GM23338 (cell line): ENCODE results near the gene TBL3.

Experiments used
- CREB1 ChIP-seq: fragments of 250-450 bp; sonication (Bioruptor Pico); IDR thresholded peaks from 2 replicates; pipeline ENCODE4 v1.5.0; 2020; ENCODE audit warnings: low read depth, mild to moderate bottlenecking, moderate library complexity
- EZH2 ChIP-seq: fragments of 200-600 bp; sonication (generic); IDR thresholded peaks from one replicate; pipeline ENCODE4 v1.8.0; 2017; ENCODE audit warnings: antibody characterized with exemption, mild to moderate bottlenecking, low read depth; ENCODE audit not compliant: unreplicated experiment
- EZH2phosphoT487 ChIP-seq: fragments of 200-600 bp; sonication (generic); IDR thresholded peaks from one replicate; pipeline ENCODE4 v1.8.1; 2018; ENCODE audit warnings: antibody characterized with exemption; ENCODE audit not compliant: unreplicated experiment
- JUNB ChIP-seq: IDR thresholded peaks from one replicate; pipeline ENCODE4 v1.6.1; 2016; ENCODE audit warnings: antibody characterized with exemption; ENCODE audit not compliant: unreplicated experiment
- POLR2AphosphoS5 ChIP-seq: IDR thresholded peaks from 2 replicates; pipeline ENCODE4 v1.6.1; 2016; ENCODE audit warnings: antibody characterized with exemption, low read depth
- STAT1 ChIP-seq: IDR thresholded peaks from one replicate; pipeline ENCODE4 v1.6.1; 2016; ENCODE audit warnings: antibody characterized with exemption; ENCODE audit not compliant: unreplicated experiment
- ZNF114 ChIP-seq: fragments of 250-450 bp; sonication (Bioruptor Pico); IDR thresholded peaks from 2 replicates; pipeline ENCODE4 v1.5.0; 2020; ENCODE audit warnings: mild to moderate bottlenecking, moderate library complexity
- ZNF331 ChIP-seq: fragments of 250-450 bp; sonication (Bioruptor Pico); IDR thresholded peaks from 2 replicates; pipeline ENCODE4 v1.5.0; 2020; ENCODE audit warnings: low read depth, mild to moderate bottlenecking, moderate library complexity
- TF ChIP-seq, protein P1 (sequence below), 2 experiments: fragments of 200-600 bp in 1 of 2; sonication (generic) in 1 of 2; conservative IDR thresholded peaks; 2 replicates each; pipeline versions ENCODE4 v1.5.1 to v1.6.1; 2016 to 2017; ENCODE audit warnings: antibody characterized with exemption in 2 of 2, low read depth in 2 of 2, mild to moderate bottlenecking in 2 of 2, moderate library complexity in 1 of 2
- TF ChIP-seq, protein P2 (sequence below): IDR thresholded peaks from one replicate; pipeline ENCODE4 v1.6.1; 2018; ENCODE audit warnings: antibody characterized with exemption; ENCODE audit not compliant: unreplicated experiment
- TF ChIP-seq, protein P3 (sequence below): IDR thresholded peaks from 2 replicates; pipeline ENCODE4 v1.6.1; 2016; ENCODE audit warnings: antibody characterized with exemption

DNA sequence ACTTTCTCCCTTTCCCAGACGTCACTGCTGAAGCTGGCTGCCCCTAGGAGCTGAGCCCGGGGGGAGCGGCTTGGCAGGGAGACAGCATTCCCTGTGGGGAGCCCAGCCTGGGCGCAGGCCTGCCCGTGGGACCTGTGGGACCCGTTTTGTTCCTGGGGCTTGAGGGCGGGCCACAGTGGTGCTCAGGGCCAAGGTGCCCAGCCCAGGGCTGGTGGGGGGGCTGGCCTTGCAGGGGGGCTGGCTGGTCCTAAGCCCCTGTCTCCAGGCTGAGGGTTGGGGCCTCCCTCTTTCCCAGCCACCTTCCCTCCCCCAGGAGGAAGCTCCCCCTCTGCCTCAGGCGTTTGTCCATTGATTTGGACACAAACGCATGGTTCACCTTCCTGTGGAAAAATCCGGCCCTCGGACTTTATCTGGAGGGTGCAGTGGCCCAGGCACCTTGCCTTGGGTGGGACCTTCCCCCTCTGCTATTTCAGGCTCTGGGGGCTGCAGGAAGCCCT lies 59.3 kb downstream of the TBL3 start:
- TF ChIP-seq, protein P1, sequence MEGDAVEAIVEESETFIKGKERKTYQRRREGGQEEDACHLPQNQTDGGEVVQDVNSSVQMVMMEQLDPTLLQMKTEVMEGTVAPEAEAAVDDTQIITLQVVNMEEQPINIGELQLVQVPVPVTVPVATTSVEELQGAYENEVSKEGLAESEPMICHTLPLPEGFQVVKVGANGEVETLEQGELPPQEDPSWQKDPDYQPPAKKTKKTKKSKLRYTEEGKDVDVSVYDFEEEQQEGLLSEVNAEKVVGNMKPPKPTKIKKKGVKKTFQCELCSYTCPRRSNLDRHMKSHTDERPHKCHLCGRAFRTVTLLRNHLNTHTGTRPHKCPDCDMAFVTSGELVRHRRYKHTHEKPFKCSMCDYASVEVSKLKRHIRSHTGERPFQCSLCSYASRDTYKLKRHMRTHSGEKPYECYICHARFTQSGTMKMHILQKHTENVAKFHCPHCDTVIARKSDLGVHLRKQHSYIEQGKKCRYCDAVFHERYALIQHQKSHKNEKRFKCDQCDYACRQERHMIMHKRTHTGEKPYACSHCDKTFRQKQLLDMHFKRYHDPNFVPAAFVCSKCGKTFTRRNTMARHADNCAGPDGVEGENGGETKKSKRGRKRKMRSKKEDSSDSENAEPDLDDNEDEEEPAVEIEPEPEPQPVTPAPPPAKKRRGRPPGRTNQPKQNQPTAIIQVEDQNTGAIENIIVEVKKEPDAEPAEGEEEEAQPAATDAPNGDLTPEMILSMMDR (conservative IDR thresholded peaks at IDR 0.05; ENCODE audit: low read depth in 2 of 2), result no peak
- TF ChIP-seq POLR2AphosphoS5 (no peak), EZH2 (no peak), EZH2phosphoT487 (no peak), ZNF331 (CRISPR knock-in tag) (no peak), CREB1 (CRISPR knock-in tag) (no peak), STAT1 (no peak), JUNB (no peak), ZNF114 (CRISPR knock-in tag) (no peak)
- TF ChIP-seq, protein P2, sequence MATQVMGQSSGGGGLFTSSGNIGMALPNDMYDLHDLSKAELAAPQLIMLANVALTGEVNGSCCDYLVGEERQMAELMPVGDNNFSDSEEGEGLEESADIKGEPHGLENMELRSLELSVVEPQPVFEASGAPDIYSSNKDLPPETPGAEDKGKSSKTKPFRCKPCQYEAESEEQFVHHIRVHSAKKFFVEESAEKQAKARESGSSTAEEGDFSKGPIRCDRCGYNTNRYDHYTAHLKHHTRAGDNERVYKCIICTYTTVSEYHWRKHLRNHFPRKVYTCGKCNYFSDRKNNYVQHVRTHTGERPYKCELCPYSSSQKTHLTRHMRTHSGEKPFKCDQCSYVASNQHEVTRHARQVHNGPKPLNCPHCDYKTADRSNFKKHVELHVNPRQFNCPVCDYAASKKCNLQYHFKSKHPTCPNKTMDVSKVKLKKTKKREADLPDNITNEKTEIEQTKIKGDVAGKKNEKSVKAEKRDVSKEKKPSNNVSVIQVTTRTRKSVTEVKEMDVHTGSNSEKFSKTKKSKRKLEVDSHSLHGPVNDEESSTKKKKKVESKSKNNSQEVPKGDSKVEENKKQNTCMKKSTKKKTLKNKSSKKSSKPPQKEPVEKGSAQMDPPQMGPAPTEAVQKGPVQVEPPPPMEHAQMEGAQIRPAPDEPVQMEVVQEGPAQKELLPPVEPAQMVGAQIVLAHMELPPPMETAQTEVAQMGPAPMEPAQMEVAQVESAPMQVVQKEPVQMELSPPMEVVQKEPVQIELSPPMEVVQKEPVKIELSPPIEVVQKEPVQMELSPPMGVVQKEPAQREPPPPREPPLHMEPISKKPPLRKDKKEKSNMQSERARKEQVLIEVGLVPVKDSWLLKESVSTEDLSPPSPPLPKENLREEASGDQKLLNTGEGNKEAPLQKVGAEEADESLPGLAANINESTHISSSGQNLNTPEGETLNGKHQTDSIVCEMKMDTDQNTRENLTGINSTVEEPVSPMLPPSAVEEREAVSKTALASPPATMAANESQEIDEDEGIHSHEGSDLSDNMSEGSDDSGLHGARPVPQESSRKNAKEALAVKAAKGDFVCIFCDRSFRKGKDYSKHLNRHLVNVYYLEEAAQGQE, result no peak
- TF ChIP-seq, protein P3, sequence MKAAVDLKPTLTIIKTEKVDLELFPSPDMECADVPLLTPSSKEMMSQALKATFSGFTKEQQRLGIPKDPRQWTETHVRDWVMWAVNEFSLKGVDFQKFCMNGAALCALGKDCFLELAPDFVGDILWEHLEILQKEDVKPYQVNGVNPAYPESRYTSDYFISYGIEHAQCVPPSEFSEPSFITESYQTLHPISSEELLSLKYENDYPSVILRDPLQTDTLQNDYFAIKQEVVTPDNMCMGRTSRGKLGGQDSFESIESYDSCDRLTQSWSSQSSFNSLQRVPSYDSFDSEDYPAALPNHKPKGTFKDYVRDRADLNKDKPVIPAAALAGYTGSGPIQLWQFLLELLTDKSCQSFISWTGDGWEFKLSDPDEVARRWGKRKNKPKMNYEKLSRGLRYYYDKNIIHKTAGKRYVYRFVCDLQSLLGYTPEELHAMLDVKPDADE, result no peak
